Transverse colon (tissue), 4 donors: ENCODE results near the gene PCBP3. TPM values are rescaled to one million over a fixed set of nuclear protein-coding genes. Genes with fewer than 3 reads are reported as not detected.

Source experiments
- DNase-seq: peaks from one replicate; pipeline ENCODE4 v3.0.0-alpha.2; 2019
- H3K27ac ChIP-seq, 4 donors: fragments of 200-600 bp; sonication (generic); 2 replicates each; pipeline ENCODE4 v1.5.1; 2016 to 2018; ENCODE audit warnings: inconsistent platforms in 4 of 4
- H3K27me3 ChIP-seq: fragments of 200-600 bp; sonication (generic); 2 replicates; pipeline ENCODE4 v1.5.1; 2017; ENCODE audit warnings: inconsistent platforms
- H3K36me3 ChIP-seq, 4 donors: fragments of 200-600 bp; sonication (generic); 2 replicates each; pipeline ENCODE4 v1.5.1; 2017 to 2019; ENCODE audit warnings: inconsistent platforms in 4 of 4
- H3K4me1 ChIP-seq, 4 donors: fragments of 200-600 bp; sonication (generic); 2 replicates each; pipeline ENCODE4 v1.5.1; 2017 to 2020; ENCODE audit warnings: inconsistent platforms in 4 of 4
- H3K4me3 ChIP-seq, 4 donors: fragments of 200-600 bp; sonication (generic); 1 replicate in 1 of 4; 2 replicates in 3 of 4; pipeline versions ENCODE4 v1.5.1 to v1.6.1; 2017 to 2019; ENCODE audit warnings: inconsistent platforms in 4 of 4
- H3K9me3 ChIP-seq, 2 donors: fragments of 200-600 bp; sonication (generic); 2 replicates each; pipeline ENCODE4 v1.5.1; 2017 to 2019; ENCODE audit warnings: inconsistent platforms in 2 of 2
- CTCF ChIP-seq, 5 experiments: fragments of 200-600 bp in 3 of 5; fragments of 450-650 bp in 2 of 5; sonication (generic) in 3 of 5; IDR thresholded peaks; 1 replicate in 2 of 5; 2 replicates in 3 of 5; pipeline ENCODE4 v1.5.1; 2016 to 2017; ENCODE audit warnings: antibody characterized with exemption in 5 of 5, inconsistent platforms in 3 of 5, mild to moderate bottlenecking in 2 of 5, moderate library complexity in 1 of 5
- EP300 ChIP-seq: sonication (generic); formaldehyde crosslinking; IDR thresholded peaks from one replicate; pipeline ENCODE4 v1.6.1; 2017; ENCODE audit warnings: antibody characterized with exemption, low read depth
- POLR2A ChIP-seq: fragments of 450-650 bp; IDR thresholded peaks from one replicate; pipeline ENCODE4 v1.6.1; 2016; ENCODE audit warnings: antibody characterized with exemption, mild to moderate bottlenecking, moderate library complexity
- POLR2AphosphoS5 ChIP-seq, 3 donors: sonication (generic); formaldehyde crosslinking; IDR thresholded peaks; one replicate each; pipeline ENCODE4 v1.6.1; 2016; ENCODE audit warnings: antibody characterized with exemption in 3 of 3
- WGBS, 2 donors: methylation state at CpG; one replicate each; pipeline ENCODE4 v1.1.5; 2018; ENCODE audit warnings: low coverage in 1 of 2; 5-methylcytosine and 5-hydroxymethylcytosine counted together
- in situ Hi-C, 4 donors: fragments of 200-750 bp; cut with MboI; loops; one replicate each; pipeline versions ENCODE4 v1.15.0 to v1.15.1; 2017; ENCODE audit warnings: low sequenced_read_pairs in 3 of 4, low pct_ligation_motif_present in 1 of 4, low pct_unique_long_range_greater_than_20kb in 1 of 4
- intact Hi-C: fragments of 100-400 bp; cut with DNase I; formaldehyde crosslinking; loops from one replicate; pipeline ENCODE4 v1.15.1; 2023; ENCODE audit warnings: low total_unique reads
- total RNA-seq, 4 donors: library from RNA; depleted of rRNA; stranded (reverse); fragments of >200 nt; gene quantifications; one replicate each; pipeline ENCODE4 v1.1.0, GENCODE V29; 2016

The PCBP3 gene
- total RNA-seq, 4 donors from 2014 or later = 0.80 to 7.8 (median 5.3) TPM

- no peak overlapping the region for H3K27ac ChIP-seq
- no peak for DNase-seq
- intact Hi-C loops = no loop called here
- in situ Hi-C loops = no loop called here
- H3K36me3 ChIP-seq = no peaks in the 10 kb centered on the region
- no peak overlapping the region for H3K4me3 ChIP-seq
- no peaks in the 10 kb centered on the region for H3K9me3 ChIP-seq
- H3K4me1 ChIP-seq = peaks cover 0 to 15% (median 8%) of the 10 kb centered on the region in 4 donors
- WGBS, 2 donors = 88 to 92% methylated on average over 6 of the region's 6 CpGs
- H3K27me3 ChIP-seq = no peaks in the 10 kb centered on the region
- TF ChIP-seq EP300 = no peak
- TF ChIP-seq POLR2A = no peak
- TF ChIP-seq POLR2AphosphoS5 (IDR thresholded peaks at IDR 0.05) = no peak
- no peak for TF ChIP-seq CTCF (IDR thresholded peaks at IDR 0.05)
Observed at GRCh38 chr21:45700461-45700860, 56.9 kb downstream of the PCBP3 start.

GRCh38 chr21:45704311-45705108, 61.0 kb downstream of the PCBP3 start:
- WGBS, 2 donors = 80 to 86% methylated on average over 2 to 13 of the region's 13 CpGs
- Histone ChIP-seq H3K36me3 (no peaks in the 10 kb centered on the region), H3K27ac (no peak overlapping the region), H3K9me3 (no peaks in the 10 kb centered on the region), H3K27me3 (no peaks in the 10 kb centered on the region), H3K4me1 (peaks cover 0 to under 1% (median under 1%) of the 10 kb centered on the region in 4 donors), H3K4me3 (no peak overlapping the region)
- in situ Hi-C loops (no loop called here), intact Hi-C loops (no loop called here)
- TF ChIP-seq EP300 (no peak), POLR2A (no peak), CTCF (IDR thresholded peaks at IDR 0.05) (no peak), POLR2AphosphoS5 (IDR thresholded peaks at IDR 0.05) (no peak)
- DNase-seq = no peak

- TF ChIP-seq CTCF (IDR thresholded peaks at IDR 0.05) (no peak), POLR2A (no peak), POLR2AphosphoS5 (IDR thresholded peaks at IDR 0.05) (no peak), EP300 (no peak)
- Histone ChIP-seq H3K36me3 (no peaks in the 10 kb centered on the region), H3K9me3 (no peaks in the 10 kb centered on the region), H3K4me1 (no peaks in the 10 kb centered on the region), H3K4me3 (no peak overlapping the region), H3K27me3 (no peaks in the 10 kb centered on the region), H3K27ac (no peak overlapping the region)
- DNase-seq = no peak
- in situ Hi-C loops = no loop called here
- WGBS, 2 donors = 74% methylated on average over 1 of the region's 1 CpG; no CpG with 5 or more reads in 1 of the 2 donors
- intact Hi-C loops = no loop called here
Observed at GRCh38 chr21:45706299-45706698, 62.8 kb downstream of the PCBP3 start.

- TF ChIP-seq POLR2A (no peak), CTCF (IDR thresholded peaks at IDR 0.05) (no peak), EP300 (no peak), POLR2AphosphoS5 (IDR thresholded peaks at IDR 0.05) (no peak)
- Histone ChIP-seq H3K27me3 (no peaks in the 10 kb centered on the region), H3K27ac (no peak overlapping the region), H3K36me3 (no peaks in the 10 kb centered on the region), H3K4me3 (no peak overlapping the region), H3K9me3 (no peaks in the 10 kb centered on the region), H3K4me1 (no peaks in the 10 kb centered on the region)
- no peak for DNase-seq
- in situ Hi-C loops = no loop called here
- intact Hi-C loops = no loop called here
- WGBS, 2 donors = 77 to 91% methylated on average over 6 to 7 of the region's 7 CpGs
Observed at GRCh38 chr21:45709173-45709572, 65.6 kb downstream of the PCBP3 start.
